ENCODE data around the gene COL5A3. TPM values are rescaled to one million over a fixed set of nuclear protein-coding genes. Genes with fewer than 3 reads are reported as not detected.

Gene COL5A3
- polyA plus RNA-seq, 1 donor, result 0.71 TPM

DNA sequence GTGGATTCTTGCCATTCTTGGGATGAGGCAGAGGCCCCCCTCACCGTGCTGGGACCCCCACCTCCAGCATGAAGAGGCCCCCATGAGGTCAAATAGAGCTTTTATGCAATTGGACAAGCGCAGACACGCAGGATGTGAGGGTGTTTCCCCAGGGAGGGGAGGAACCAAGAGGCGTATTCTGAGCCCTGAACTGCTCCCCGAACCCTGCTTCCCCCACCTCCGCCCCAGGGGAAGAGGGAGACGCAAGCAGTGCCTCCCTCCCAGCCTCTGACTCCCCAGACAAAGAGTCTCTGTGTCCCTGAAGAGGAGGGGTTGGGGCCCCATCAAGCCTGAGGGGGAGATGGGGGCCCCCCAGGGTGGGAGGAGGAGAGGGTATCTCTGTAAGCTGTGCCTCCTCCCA lies 1.7 kb upstream of the COL5A3 start:
- no peak for DNase-seq

DNA sequence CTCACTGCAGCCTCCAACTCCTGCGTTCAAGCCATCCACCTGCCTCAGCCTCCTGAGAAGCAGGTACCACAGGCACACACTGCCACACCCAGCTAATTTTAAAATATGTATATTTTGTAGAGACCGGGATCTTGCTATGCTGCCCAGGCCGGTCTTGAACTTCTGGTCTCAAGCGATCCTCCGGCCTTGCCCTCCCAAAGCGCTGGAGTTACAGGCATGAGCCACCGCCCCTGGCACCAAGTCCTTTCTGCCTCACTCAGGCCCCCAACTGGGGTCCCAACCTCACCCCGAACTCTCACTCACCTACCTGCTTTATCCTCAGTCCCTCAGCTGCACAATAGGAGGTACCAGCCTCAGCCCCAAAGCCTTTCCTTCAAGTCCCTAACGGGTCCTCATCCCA lies 635 bp upstream of the COL5A3 start:
- DNase-seq, result no peak

DNA sequence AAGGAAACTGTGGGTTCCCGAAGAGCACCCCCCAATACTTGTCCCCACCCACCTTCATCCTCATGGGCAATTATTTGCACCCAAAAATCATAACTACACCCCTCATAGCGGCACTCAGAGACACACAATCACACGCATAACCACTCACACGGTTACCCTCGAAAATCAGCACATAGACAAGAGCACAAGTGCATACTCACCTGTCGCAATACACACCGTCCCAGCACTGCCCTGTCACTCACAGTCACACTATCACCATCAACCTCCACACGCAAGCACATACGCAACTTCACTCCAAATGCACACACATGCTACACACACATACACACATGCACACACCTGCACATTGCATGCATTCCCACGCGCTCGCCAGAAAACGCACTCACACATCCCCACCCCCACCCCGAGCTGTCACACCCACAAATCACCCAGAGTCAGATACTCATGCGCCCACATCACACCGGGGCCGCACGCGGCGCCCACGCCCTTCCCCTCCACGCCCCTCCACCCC lies 535 bp downstream of the COL5A3 start:
- no peak for DNase-seq

DNA sequence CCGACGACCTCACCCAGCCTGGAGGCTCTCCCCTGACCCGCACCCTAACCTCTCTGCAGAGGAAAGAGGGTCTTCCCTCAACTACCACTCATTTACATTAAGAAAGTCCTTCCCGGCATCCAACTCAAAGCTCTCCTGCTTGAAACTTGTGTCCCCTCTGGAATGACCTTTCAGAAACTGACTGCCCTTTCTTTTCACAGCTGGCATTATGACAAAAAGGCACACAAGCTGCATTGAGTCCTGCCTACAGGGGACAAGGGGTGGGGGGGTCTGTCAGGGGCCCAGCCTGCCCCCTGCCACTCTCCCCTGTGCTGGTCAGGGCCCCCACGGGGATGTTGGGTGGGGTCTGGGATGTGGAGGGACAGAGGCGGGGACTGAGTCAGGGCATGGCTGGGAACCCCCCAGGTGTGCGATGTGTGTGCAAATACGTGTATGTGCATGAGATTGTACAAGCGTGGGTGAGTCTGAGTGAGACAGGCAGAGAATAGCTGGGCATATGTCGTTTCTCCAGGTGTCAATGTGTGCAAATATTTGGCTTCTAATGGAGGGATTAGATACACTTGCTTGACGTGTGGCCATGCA lies 2.0 kb downstream of the COL5A3 start:
- DNase-seq, result no peak

DNA sequence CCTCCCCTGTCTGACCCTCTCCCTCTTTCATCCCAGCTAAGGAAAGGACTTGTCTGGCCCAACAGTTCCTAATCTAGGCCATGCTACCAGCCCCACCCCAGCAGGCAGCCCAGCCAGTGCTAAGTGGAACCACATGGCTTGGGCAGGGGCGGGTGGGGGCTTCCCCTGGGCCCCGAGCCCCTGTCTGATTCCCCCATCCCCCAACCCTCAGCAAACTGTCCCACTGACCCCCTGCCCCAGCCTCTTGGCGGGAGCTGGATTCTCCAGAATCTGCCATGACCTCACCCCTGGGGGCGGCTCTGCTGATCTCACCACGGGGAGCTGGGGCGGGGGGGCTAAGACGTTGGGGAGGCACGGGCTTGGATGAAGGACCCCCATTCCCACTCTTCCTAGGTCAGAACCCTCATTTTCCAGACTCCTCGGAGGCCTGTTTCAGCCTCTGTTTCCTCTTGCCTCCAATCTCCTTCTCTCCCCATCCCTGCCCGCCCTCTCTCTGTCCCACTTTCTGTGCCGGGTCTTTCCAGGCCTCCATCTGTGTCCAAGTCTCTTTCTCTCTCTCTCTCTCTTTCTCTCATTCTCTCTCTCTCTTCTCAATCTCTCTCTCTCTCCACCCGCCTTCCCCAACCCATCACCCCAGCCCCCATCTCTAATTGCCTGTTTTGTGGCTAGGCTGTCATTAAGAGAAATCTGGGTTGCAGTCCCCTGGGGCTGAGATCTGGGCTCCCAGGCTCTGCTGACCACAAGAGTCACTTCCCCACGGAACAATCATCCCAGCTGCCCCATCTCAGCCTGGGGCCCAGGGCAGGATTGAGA lies 2.7 kb downstream of the COL5A3 start:
- no peak for DNase-seq

DNA sequence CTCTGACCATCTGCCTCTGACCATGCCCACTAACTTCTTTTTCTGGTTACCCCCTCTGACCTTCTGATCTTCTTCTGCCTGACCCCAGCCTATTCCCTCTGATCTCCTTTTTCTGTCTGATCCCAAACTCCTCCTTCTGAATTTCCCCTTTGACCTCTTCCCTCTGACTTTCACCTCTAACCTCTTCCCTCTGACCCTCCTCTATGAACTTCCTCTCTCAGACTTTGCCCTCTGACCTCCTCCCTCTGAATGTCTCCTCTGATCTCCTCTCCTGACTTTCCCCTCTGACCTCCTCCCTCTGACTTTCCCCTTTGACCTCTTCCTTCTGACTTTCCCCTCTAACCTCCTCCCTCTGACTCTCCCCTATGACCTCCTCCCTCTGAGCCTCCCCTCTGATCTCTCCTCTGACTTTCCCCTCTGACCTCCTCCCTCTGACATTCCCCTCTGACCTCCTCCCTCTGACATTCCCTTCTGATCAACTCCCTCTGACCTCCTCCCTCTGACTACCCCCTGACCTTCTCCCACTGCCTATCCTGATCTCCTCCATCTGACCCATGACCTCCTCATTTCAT lies 3.5 kb downstream of the COL5A3 start:
- no peak for DNase-seq

DNA sequence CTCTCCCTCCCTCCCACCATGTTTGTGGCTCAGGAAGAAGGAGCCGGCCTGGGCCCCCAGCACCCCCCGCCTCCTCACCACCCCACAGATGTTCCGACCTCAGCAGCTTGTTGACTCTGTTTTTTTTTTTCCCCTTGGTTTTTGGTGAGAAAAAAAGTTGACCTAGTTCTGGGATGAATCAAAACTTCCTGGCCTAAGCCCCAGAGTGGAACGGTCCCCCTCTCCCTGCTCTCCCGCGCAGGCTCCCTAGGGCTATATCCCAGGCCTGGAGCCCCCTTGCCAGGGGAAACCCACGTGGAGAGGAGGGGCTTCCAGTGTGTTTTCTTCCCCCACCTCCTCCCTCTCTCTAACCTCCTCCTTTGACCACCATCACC lies 4.0 kb downstream of the COL5A3 start:
- no peak for DNase-seq

DNA sequence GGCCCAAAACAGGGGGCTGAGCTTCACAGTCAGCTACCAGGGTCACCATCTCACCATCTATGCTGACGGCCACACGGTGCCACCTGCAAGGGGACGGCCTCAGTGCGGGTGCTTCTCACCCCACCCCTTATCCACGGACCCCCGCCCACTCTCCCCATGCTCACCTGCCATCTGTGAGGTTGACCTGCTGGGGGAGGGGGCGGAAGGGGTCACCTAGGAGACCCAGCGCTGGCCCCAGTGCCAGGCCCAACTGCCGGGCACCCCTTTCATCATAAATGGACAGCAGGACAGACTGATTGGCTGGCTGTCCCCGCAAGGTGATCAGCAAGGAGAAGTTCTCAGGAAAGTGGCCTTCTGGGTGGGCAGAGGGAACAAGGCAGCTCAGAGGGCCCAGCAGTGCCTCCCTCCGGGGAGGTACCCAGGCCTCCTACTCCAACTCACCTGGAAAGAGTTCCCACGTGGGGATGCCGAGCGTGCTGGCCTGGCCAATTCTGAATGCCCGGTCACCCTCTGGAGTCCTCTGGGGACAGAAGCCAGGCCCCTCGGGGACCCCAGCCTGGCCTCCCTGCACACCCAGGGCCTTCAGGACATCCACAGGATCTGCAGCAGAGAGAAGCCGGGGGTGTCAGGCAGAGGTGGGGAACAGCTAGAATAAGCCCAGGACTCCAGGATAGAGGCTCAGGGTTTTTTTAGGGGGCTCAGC lies 4.5 kb downstream of the COL5A3 start:
- no peak for DNase-seq

DNA sequence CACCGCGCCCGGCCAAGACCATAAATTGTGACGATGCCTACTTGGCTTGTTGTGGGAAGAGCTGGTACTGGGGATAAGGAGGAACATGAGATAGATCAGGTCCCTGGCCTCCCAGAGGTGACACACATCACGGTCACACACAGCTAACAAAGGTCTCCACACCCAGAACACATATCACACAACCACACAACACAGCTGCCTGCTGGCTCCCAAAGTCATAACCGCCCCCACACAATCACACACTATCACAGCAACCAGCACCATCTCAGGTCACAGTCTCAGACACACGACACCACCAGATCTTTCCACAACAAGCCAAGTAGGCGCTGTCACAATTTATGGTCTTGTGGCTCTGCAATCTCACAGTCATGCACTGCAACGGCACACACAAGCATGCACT lies 5.7 kb downstream of the COL5A3 start:
- no peak for DNase-seq

DNA sequence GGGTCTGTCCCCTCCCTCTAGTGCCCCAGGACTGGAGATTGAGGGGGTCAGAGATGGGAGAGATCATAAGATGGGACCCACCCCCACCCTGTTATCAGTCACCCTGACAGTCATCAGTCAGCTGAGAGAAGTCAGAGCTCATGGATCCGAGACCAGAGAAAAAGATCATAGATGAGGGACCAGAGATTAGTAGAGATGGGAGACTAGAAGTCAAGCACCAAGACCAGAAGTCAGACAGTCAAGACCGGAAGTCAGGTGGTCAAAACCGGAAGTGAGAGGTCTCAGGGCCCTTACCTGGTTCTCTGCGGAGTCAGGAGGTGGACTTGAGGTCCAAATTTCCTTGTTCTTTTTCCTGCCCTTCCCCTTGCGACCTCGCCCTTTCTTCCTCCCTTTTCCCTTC lies 7.0 kb downstream of the COL5A3 start:
- no peak for DNase-seq

DNA sequence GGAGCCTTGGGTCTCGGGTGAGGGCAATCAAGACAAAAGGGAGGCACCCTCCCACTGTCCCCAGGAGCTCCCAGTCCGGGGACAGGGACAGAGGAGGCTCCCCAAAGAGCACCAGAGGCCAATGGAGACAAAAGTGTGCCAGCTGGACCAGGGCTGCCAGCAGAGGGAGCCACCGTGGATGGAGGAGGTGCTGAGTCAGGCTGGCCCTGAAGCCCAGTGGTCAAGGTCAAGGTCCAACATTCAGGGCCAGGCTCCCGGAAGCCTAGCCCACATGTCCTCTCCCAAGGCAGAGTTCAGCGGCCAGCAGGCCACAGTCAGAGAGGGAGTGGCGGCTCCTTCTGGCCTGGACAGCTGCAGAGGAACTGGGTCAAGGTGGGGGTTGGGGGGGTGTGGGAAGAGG lies 8.4 kb downstream of the COL5A3 start:
- no peak for DNase-seq

DNA sequence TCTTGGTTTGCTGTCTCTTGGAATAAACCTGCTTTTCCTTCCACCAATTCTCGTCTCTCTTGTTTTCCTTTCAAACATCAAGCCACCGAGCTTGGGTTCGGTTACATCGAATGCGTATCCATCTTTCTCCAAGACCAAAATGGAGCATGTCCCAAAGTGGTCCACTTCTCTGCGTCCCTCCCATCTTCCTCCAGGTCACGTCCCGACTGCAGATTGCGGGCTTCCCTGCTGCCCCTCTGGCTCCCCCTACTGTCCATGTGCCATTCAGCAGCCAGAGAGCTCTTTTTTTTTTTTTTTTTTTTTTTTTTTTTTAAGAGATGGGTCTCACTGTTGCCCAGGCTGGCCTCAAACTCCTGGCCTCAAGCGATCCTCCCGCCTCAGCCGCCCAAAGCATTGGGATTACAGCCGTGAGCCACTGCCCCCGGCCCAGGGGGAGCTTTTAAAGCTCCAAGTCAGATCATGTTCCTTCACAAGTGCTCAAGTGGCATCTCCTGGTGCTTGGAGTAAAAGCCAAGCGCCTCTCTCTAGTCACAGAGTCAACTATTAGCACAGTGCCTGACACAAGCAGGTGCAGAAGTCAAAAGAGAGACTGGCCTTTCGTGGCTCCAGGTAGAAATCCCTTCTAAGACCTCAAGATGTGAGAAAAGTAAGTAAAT lies 10.0 kb downstream of the COL5A3 start:
- DNase-seq, result peak; percentile 53

DNA sequence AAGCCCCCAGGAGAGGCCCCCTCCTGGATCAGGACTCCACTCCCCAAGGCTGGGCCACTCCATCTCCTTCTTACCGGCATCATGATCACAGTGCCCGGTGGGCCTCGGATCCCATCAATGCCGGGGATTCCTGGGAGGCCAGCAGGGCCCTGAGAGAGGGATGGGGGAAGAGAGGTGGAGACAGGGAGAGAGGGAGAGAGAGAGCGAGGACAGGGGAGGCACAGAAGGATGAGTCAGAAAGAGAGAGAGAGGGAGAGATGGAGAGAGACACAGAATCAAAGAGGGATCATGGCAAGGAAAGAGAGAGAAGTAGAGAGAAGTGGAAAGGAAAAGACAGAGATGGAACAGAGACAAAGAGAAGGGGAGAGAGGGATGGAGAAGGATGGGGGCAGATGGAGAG lies 13.8 kb downstream of the COL5A3 start:
- no peak for DNase-seq

DNA sequence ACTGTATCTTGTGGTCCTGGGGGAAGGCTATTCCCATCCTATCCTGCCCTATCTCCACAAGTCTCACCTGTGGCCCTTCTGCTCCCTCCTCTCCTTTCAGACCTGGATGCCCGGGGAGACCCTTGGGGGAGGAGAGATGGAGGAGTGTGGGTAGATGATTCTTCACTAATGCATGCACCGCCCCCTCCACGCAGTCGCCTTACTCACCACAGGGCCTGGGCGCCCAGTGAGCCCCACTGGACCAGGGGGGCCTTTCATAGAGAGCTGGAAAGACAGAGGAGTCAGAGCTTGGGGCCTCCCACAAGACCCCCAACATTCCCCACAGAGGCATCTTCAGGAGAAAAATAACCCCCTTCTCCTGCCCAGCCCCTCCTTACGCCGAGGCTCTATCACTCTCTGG lies 14.3 kb downstream of the COL5A3 start:
- no peak for DNase-seq

DNA sequence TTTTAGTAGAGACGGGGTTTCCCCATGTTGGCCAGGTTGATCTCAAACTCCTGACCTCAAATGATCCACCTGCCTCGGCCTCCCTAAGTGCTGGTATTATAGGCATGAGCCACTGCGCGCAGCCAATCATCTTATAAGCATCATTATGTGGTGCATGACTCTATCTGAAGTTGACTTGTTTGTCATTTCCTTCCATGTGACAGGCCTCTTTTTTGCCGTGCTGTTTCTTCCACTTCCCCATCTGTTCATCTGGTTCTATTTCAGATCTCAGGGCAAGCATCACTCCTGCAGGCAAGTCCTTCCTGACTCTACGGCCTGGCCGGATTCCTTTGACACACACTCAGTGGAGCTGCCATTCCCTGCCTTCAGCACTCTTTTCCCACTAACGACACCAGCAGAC lies 15.2 kb downstream of the COL5A3 start:
- DNase-seq, result no peak

DNA sequence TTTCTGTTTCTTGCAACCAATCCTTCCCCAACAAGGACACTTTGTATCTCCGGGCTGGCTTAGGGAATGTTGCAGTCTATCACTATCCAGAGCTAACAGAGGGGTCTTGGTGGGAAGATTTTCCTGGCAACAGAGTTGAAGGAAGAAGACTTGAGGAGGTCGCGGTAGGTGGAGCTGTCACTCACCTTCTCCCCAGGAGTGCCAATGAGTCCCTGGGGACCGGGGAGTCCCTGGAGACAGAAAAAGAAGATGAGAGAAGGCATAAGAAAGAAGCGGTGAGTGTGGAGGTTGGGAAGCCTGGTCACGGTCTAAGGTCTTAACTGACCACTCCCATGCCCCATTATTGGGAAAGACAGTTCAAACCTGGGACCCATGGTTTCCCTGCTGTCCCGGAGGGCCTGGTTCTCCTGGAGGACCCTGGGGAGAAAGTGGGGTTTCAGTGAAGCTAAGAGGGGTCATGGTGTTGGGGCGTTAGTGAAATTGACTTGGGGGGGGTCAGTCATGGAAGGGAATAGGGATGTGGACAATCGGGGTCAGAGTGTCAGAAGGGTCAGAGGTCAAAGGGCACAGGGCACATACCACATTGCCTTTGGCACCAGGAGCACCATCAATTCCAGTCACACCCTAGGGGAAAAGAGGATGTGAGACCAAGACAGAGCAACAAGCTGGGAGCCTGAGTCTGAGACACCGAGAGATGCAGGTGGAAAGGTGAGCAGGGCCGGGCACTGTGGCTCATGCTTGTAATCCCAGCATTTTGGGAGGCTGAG lies 18.7 kb downstream of the COL5A3 start:
- no peak for DNase-seq

DNA sequence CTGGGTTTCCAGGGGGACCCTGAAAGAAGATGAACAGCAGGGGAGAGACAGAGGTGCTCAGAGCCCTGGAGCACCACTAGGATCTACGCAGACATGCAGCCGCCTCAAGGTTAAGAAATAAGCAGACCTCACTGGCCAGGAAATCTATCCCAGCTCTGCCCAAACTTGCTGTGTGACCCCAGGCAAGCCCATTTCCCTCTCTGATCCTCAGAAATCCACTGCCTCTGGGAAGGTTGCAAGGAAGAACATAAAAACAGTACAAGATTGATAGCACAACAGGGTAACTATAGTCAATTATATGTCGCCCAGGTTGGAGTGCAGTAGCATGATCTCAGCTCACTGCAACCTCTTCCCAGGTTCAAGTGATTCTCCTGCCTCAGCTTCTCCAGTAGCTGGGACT lies 20.8 kb downstream of the COL5A3 start:
- DNase-seq, result no peak

DNA sequence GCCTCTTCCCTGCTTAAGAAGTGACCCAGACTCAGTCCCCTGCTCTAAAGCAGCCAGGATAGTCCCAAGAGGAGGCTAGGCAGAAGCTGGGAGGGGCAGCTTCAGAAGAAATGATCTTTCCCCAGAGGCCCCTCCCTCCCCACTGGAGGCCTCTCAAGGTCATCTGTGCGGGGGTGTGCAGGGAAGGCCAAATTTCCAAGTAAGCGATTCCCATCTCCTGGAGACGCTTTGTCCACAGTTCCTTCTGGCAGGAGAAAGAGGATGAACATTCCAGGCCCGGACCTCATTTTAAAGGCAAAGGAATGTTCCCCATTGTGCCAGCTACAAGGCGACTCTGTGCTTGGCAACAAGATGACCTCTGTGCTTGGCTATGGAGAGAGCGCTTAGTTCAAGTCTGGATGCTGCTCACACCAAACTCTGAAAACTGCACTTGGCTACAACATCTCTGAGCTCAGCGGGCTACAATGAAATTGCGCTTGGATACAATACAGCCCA lies 23.5 kb downstream of the COL5A3 start:
- DNase-seq, result no peak

DNA sequence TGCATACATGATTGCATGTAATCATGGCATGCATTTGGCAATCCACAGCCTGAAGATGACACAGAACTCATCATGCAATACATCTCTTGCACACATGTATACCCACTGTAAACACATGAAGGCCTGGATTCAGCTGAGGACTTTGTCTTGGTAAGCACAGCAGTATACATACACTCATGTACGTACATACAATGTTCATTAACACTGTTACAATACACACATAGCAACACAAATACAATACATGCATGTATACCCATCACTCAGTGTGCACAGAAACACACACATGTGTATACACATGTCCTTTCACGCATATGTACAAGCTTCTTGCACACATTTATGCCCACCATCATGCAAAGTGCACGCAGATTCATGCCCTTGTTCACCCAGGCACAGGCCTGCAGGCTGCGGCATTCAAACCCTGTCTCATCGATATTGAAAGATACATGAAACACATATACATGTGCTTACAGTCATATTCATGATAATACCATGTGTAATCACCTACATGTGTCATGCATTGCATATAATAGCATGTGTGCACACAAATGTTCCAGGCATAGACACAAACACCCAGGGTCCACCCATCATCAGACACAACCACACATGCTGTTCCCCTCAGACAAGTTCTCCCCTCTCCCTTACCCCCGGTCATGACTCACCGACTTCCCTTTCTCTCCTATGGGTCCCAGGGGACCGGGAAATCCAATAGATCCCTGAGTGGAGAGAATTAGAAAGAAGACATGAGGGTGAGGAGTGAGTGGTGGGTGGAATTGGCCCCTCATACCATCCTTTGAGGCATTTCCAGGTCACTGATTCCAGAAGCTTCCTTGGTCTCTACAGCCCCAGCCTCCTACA lies 28.7 kb downstream of the COL5A3 start:
- DNase-seq, result no peak

DNA sequence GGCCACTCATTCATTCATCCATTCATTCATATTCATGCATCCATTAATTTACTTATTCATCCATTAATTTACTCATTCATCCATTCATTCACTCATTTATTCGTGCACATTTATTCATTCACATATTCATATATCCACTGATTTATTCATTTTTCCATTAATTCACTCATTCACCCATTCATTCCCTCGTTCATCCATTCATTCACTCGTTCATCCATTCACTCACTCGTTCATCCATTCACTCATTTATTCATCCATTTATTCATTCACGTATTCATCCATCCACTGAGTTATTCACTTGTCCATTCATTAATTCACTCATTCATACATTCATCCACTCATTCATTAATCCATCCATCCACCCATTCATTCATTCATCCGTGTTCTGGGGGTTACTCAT lies 38.2 kb downstream of the COL5A3 start:
- DNase-seq, result no peak
